Calu3 (cell line): ENCODE results near the gene FAM120B. TPM values are rescaled to one million over a fixed set of nuclear protein-coding genes. Genes with fewer than 3 reads are reported as not detected.
"Not testable (repeated sequence)": the region's sequence is repeated elsewhere in the genome, so short reads cannot be mapped to it uniquely, and the experiment has no call there.

Experiments used
- BruUV-seq: library from RNA; stranded (reverse); fragments of 400-500 nt; replicated peaks from 2 replicates; lab custom pipeline; 2021; lab: Mats Ljungman, UMichigan
- CTCF ChIA-PET: fragments of 300-600 bp; sonication (Branson Sonifier 250); formaldehyde crosslinking; loops from one replicate; lab custom pipeline; 2022; ENCODE audit warnings: antibody characterized with exemption; lab: Charles Lee
- DNase-seq: peaks from one replicate; pipeline ENCODE4 v3.0.0; 2022
- H3K27ac Mint-ChIP-seq: one replicate; pipeline ENCODE4 v1.8.0; 2022; ENCODE audit warnings: mixed read lengths; ENCODE audit not compliant: unreplicated experiment
- H3K27me3 Mint-ChIP-seq: one replicate; pipeline ENCODE4 v1.8.0; 2022; ENCODE audit warnings: mixed read lengths; ENCODE audit not compliant: unreplicated experiment
- H3K36me3 Mint-ChIP-seq: one replicate; pipeline ENCODE4 v1.8.0; 2022; ENCODE audit warnings: mild to moderate bottlenecking, moderate library complexity, mixed read lengths; ENCODE audit not compliant: insufficient read depth, unreplicated experiment
- H3K4me1 Mint-ChIP-seq: one replicate; pipeline ENCODE4 v1.8.0; 2022; ENCODE audit warnings: mild to moderate bottlenecking, low read depth, mixed read lengths; ENCODE audit not compliant: unreplicated experiment
- H3K4me3 Mint-ChIP-seq: one replicate; pipeline ENCODE4 v1.8.0; 2022; ENCODE audit warnings: mild to moderate bottlenecking, low read depth, moderate library complexity, mixed read lengths; ENCODE audit not compliant: unreplicated experiment
- H3K9me3 Mint-ChIP-seq: one replicate; pipeline ENCODE4 v1.8.0; 2022; ENCODE audit warnings: low read depth, mixed read lengths; ENCODE audit not compliant: unreplicated experiment
- CTCF ChIP-seq: fragments of 200-600 bp; IDR thresholded peaks from one replicate; pipeline ENCODE4 v1.8.0; 2022; ENCODE audit warnings: antibody characterized with exemption; ENCODE audit not compliant: unreplicated experiment
- intact Hi-C: fragments of 100-400 bp; cut with micrococcal nuclease; formaldehyde crosslinking; loops from one replicate; pipeline ENCODE4 v1.10.0; 2022; ENCODE audit not compliant: unreplicated experiment
- total RNA-seq: library from RNA; stranded (reverse); gene quantifications from 2 replicates; pipeline ENCODE4 v1.2.3, GENCODE V29; 2022

FAM120B gene
- total RNA-seq, 1 experiment from 2014 or later = 13.2 TPM

GRCh38 chr6:170405311-170405975 lies 98.9 kb downstream of the FAM120B start:
- CTCF ChIA-PET = no interaction called here
- H3K27ac Mint-ChIP-seq = no peak overlapping the region
- no peaks in the 10 kb centered on the region for H3K9me3 Mint-ChIP-seq
- DNase-seq = no peak
- no peak overlapping the region for H3K4me3 Mint-ChIP-seq
- intact Hi-C loops = no loop called here
- TF ChIP-seq CTCF = no peak
- no peaks in the 10 kb centered on the region for H3K4me1 Mint-ChIP-seq
- no peaks in the 10 kb centered on the region for H3K27me3 Mint-ChIP-seq
- no TSS peak for BruUV-seq
- peaks cover 5% of the 10 kb centered on the region for H3K36me3 Mint-ChIP-seq

GRCh38 chr6:170407200-170407599 lies 100.6 kb downstream of the FAM120B start:
- Mint-ChIP-seq H3K4me3 (no peak overlapping the region), H3K36me3 (peaks cover 5% of the 10 kb centered on the region), H3K27me3 (no peaks in the 10 kb centered on the region), H3K9me3 (no peaks in the 10 kb centered on the region), H3K27ac (no peak overlapping the region), H3K4me1 (no peaks in the 10 kb centered on the region)
- CTCF ChIA-PET = no interaction called here
- no TSS peak for BruUV-seq
- intact Hi-C loops = no loop called here
- no peak for TF ChIP-seq CTCF
- DNase-seq = no peak

- H3K27me3 Mint-ChIP-seq = peaks cover 3% of the 10 kb centered on the region
- H3K27ac Mint-ChIP-seq = no peak overlapping the region
- H3K9me3 Mint-ChIP-seq = no peaks in the 10 kb centered on the region
- TF ChIP-seq CTCF = no peak
- H3K36me3 Mint-ChIP-seq = peaks cover 5% of the 10 kb centered on the region
- no peak overlapping the region for H3K4me3 Mint-ChIP-seq
- CTCF ChIA-PET = no interaction called here
- intact Hi-C loops = no loop called here
- BruUV-seq = no TSS peak
- no peaks in the 10 kb centered on the region for H3K4me1 Mint-ChIP-seq
- no peak for DNase-seq
Measured at GRCh38 chr6:170407932-170408331, 101.4 kb downstream of the FAM120B start.

- peaks cover 20% of the 10 kb centered on the region for H3K27me3 Mint-ChIP-seq
- H3K9me3 Mint-ChIP-seq, H3K4me1 Mint-ChIP-seq, H3K4me3 Mint-ChIP-seq, BruUV-seq, CTCF ChIA-PET, H3K36me3 Mint-ChIP-seq, H3K27ac Mint-ChIP-seq, DNase-seq: not testable (repeated sequence)
- intact Hi-C loops = loop anchor here (5.0 kb wide), 1 partner anchor 437 kb away; no protein-coding TSS in a partner anchor
Measured at GRCh38 chr6:170409746-170410145, 103.2 kb downstream of the FAM120B start.

GRCh38 chr6:170410241-170410640 lies 103.7 kb downstream of the FAM120B start:
- no peak overlapping the region for H3K27ac Mint-ChIP-seq
- no peak for TF ChIP-seq CTCF
- CTCF ChIA-PET = no interaction called here
- no TSS peak for BruUV-seq
- no peak for DNase-seq
- H3K4me1 Mint-ChIP-seq = no peaks in the 10 kb centered on the region
- peaks cover 5% of the 10 kb centered on the region for H3K36me3 Mint-ChIP-seq
- intact Hi-C loops = loop anchor here (5.0 kb wide), 1 partner anchor 438 kb away; no protein-coding TSS in a partner anchor
- H3K27me3 Mint-ChIP-seq = peaks cover 20% of the 10 kb centered on the region
- no peaks in the 10 kb centered on the region for H3K9me3 Mint-ChIP-seq
- no peak overlapping the region for H3K4me3 Mint-ChIP-seq
